HG02678 (cell line): ENCODE measurements around the gene BBOX1.
"Not testable (repeated sequence)": the region's sequence is repeated elsewhere in the genome, so short reads cannot be mapped to it uniquely, and the experiment has no call there.

Experiments
- ATAC-seq: cut with Tn5 transposase; IDR thresholded peaks from one replicate; pipeline ENCODE4 v1.9.1; 2021; ENCODE audit warnings: mild to moderate bottlenecking, moderate library complexity; ENCODE audit not compliant: unreplicated experiment

The BBOX1 gene

DNA sequence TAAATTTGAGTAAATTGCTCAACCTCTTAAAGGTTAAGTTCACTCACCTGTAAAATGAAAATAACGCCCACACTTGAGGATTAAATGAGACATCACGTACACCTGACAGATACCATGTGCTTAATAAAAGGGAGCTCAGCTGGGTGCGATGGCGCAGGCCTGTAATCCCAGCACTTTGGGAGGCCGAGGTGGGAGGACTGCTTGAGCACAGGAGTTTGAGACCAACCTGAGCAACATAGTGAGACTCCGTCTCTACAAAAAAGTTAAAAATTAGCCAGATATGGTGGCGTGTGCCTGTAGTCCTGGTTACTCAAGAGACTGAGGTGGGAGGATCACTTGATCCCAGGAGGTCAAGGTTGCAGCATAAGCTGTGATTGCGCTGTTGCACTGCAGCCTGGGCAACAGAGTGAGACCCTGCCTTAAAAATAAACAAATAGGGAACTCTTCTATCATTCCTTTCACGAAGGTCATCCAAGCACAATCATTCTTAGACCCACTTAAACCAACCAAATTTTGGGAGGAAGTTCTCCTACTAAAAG lies 134.1 kb downstream of the BBOX1 start:
- no peak for ATAC-seq

- ATAC-seq = not testable (repeated sequence)
These were observed 134.9 kb downstream of the BBOX1 start for GRCh38 chr11:27175562-27175961.
